GM18907 (cell line): ENCODE measurements around the gene PRKAG2.
A peak's percentile ranks its signal among the peaks of the same experiment; 100 is the strongest.
"Not testable (repeated sequence)": the region's sequence is repeated elsewhere in the genome, so short reads cannot be mapped to it uniquely, and the experiment has no call there.

Source experiments
- ATAC-seq: cut with Tn5 transposase; IDR thresholded peaks from one replicate; pipeline ENCODE4 v1.9.1; 2021; ENCODE audit warnings: mild to moderate bottlenecking, moderate library complexity; ENCODE audit not compliant: unreplicated experiment

Gene PRKAG2

GRCh38 chr7:151806204-151806603, 70.7 kb downstream of the PRKAG2 start:
- no peak for ATAC-seq

- no peak for ATAC-seq
These were observed 71.7 kb downstream of the PRKAG2 start for GRCh38 chr7:151805191-151805590.

GRCh38 chr7:151804756-151805155, 72.2 kb downstream of the PRKAG2 start:
- no peak for ATAC-seq

- no peak for ATAC-seq
These were observed 73.1 kb downstream of the PRKAG2 start for GRCh38 chr7:151803841-151804240.

- no peak for ATAC-seq
These were observed 74.5 kb downstream of the PRKAG2 start for GRCh38 chr7:151802469-151802846.

GRCh38 chr7:151801782-151802468, 75.0 kb downstream of the PRKAG2 start:
- ATAC-seq = no peak

- ATAC-seq = no peak
These were observed 75.6 kb downstream of the PRKAG2 start for GRCh38 chr7:151801291-151801690.

GRCh38 chr7:151800861-151801260, 76.1 kb downstream of the PRKAG2 start:
- ATAC-seq = no peak

GRCh38 chr7:151800391-151800790, 76.5 kb downstream of the PRKAG2 start:
- no peak for ATAC-seq

GRCh38 chr7:151799506-151799905, 77.4 kb downstream of the PRKAG2 start:
- no peak for ATAC-seq

- no peak for ATAC-seq
These were observed 78.0 kb downstream of the PRKAG2 start for GRCh38 chr7:151798851-151799448.

- not testable (repeated sequence) for ATAC-seq
These were observed 79.1 kb downstream of the PRKAG2 start for GRCh38 chr7:151797667-151798307.

- no peak for ATAC-seq
These were observed 79.9 kb downstream of the PRKAG2 start for GRCh38 chr7:151796871-151797537.

GRCh38 chr7:151796091-151796870, 80.6 kb downstream of the PRKAG2 start:
- ATAC-seq = no peak

- peak; percentile 66 for ATAC-seq
These were observed 81.6 kb downstream of the PRKAG2 start for GRCh38 chr7:151795168-151795811.

- ATAC-seq = no peak
These were observed 82.3 kb downstream of the PRKAG2 start for GRCh38 chr7:151794508-151795167.

- ATAC-seq = no peak
These were observed 82.9 kb downstream of the PRKAG2 start for GRCh38 chr7:151793991-151794507.

GRCh38 chr7:151793531-151793951, 83.4 kb downstream of the PRKAG2 start:
- no peak for ATAC-seq

GRCh38 chr7:151792636-151793035, 84.3 kb downstream of the PRKAG2 start:
- ATAC-seq = no peak

GRCh38 chr7:151792086-151792485, 84.8 kb downstream of the PRKAG2 start:
- no peak for ATAC-seq
